Chondrocyte (in vitro differentiated cells): ENCODE data around the gene ELFN2. TPM values are rescaled to one million over a fixed set of nuclear protein-coding genes. Genes with fewer than 3 reads are reported as not detected.

Experiments
- DNase-seq: peaks from one replicate; pipeline ENCODE4 v3.0.0; 2021; ENCODE audit warnings: mixed read lengths, low spot score
- H3K27ac Mint-ChIP-seq: one replicate; pipeline ENCODE4 v1.8.0; 2021; ENCODE audit warnings: mild to moderate bottlenecking, moderate library complexity, mixed read lengths; ENCODE audit not compliant: unreplicated experiment
- H3K27me3 Mint-ChIP-seq: 2 replicates; pipeline ENCODE4 v1.8.0; 2021; ENCODE audit warnings: low read depth, mixed read lengths
- H3K36me3 Mint-ChIP-seq: 2 replicates; pipeline ENCODE4 v1.8.0; 2021; ENCODE audit warnings: low read depth, mixed read lengths
- H3K4me1 Mint-ChIP-seq: 2 replicates; pipeline ENCODE4 v1.8.0; 2021; ENCODE audit warnings: low read depth, mild to moderate bottlenecking, mixed read lengths
- H3K4me3 Mint-ChIP-seq: one replicate; pipeline ENCODE4 v1.8.0; 2021; ENCODE audit warnings: mild to moderate bottlenecking, moderate library complexity, mixed read lengths; ENCODE audit not compliant: unreplicated experiment
- H3K9me3 Mint-ChIP-seq: 2 replicates; pipeline ENCODE4 v1.8.0; 2021; ENCODE audit warnings: low read depth, mixed read lengths
- CTCF ChIP-seq: fragments of 200-600 bp; sonication (generic); IDR thresholded peaks from 2 replicates; pipeline ENCODE4 v1.5.0; 2021; ENCODE audit warnings: antibody characterized with exemption, mild to moderate bottlenecking, moderate library complexity
- total RNA-seq: library from RNA; stranded (reverse); gene quantifications from 3 replicates; pipeline ENCODE4 v1.2.1, GENCODE V29; 2021

Gene ELFN2
- total RNA-seq, 1 donor from 2014 or later, result 0.65 TPM

DNA sequence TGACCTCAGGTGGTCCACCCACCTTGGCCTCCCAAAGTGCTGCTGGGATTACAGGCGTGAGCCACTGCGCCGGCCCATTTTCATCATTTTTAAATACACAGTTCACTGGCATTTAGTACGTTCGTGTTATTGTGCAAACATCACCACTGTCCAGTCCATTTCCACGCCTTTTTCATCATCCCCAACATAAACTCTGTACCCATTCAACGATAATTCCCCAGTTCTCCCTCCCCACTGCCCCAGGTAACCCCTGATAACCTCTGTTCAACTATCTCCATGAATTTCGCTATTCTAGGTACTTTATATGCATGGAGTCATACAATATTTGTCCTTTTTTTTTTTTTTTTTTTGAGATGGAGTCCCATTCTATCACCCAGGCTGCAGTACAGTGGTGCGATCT, 18.2 kb upstream of the ELFN2 start:
- H3K27me3 Mint-ChIP-seq, result peaks cover 12% of the 10 kb centered on the region
- peaks cover 9% of the 10 kb centered on the region for H3K9me3 Mint-ChIP-seq
- H3K4me3 Mint-ChIP-seq, result no peak overlapping the region
- DNase-seq, result no peak
- H3K4me1 Mint-ChIP-seq, result no peaks in the 10 kb centered on the region
- H3K36me3 Mint-ChIP-seq, result peaks cover 4% of the 10 kb centered on the region
- no peak overlapping the region for H3K27ac Mint-ChIP-seq
- no peak for TF ChIP-seq CTCF

DNA sequence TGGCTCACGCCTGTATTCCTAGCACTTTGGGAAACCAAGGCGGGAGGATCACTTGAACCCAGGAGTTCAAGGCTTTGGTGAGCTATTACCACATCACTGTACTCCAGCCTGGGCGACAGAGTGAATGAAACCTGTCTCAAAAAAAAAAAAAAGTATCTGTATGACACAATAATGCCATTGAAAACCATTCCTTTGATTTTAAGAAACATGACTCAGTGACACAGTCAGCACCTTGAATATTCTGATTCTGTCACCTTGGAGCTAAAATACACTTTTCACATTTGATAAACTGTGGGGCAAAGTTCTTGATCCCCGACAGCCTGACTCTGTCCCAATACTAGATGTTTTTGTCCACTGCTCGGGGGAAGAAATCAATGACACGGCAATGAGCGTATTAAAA, 16.7 kb upstream of the ELFN2 start:
- Mint-ChIP-seq H3K27ac (no peak overlapping the region), H3K27me3 (peaks cover 12% of the 10 kb centered on the region), H3K4me3 (no peak overlapping the region), H3K9me3 (peaks cover 10% of the 10 kb centered on the region), H3K36me3 (peaks cover 4% of the 10 kb centered on the region), H3K4me1 (no peaks in the 10 kb centered on the region)
- no peak for TF ChIP-seq CTCF
- no peak for DNase-seq

DNA sequence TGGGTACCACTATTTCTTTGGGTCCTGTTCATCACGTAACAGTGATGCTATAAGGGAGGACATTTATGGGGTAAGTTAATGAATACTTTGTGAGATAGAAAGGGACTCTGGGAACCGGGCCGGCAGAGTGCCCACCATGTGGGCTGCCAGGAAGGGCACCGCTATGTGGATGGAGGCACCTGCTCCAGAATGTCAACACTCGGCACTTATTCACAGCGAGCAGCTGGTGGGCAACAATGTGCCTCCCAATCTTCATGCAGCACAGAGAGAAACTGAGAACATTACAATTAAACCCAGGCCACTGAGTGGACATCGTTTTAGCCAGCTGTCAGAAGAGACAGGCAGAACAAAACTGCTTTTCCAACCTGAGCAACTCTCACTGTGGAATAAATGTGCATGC, 15.8 kb upstream of the ELFN2 start:
- Mint-ChIP-seq H3K27ac (no peak overlapping the region), H3K36me3 (peaks cover 4% of the 10 kb centered on the region), H3K4me3 (no peak overlapping the region), H3K9me3 (peaks cover 10% of the 10 kb centered on the region), H3K27me3 (peaks cover 11% of the 10 kb centered on the region), H3K4me1 (no peaks in the 10 kb centered on the region)
- no peak for DNase-seq
- TF ChIP-seq CTCF, result no peak

GRCh38 chr22:37442537-37442936, 15.3 kb upstream of the ELFN2 start:
- peaks cover 10% of the 10 kb centered on the region for H3K9me3 Mint-ChIP-seq
- DNase-seq, result no peak
- TF ChIP-seq CTCF, result no peak
- H3K4me1 Mint-ChIP-seq, result no peaks in the 10 kb centered on the region
- H3K27me3 Mint-ChIP-seq, result peaks cover 10% of the 10 kb centered on the region
- H3K36me3 Mint-ChIP-seq, result peaks cover 4% of the 10 kb centered on the region
- no peak overlapping the region for H3K27ac Mint-ChIP-seq
- no peak overlapping the region for H3K4me3 Mint-ChIP-seq

GRCh38 chr22:37442135-37442534, 14.9 kb upstream of the ELFN2 start:
- Mint-ChIP-seq H3K4me1 (no peaks in the 10 kb centered on the region), H3K27ac (no peak overlapping the region), H3K36me3 (peaks cover 4% of the 10 kb centered on the region), H3K9me3 (peaks cover 10% of the 10 kb centered on the region), H3K4me3 (no peak overlapping the region), H3K27me3 (peaks cover 7% of the 10 kb centered on the region)
- no peak for DNase-seq
- no peak for TF ChIP-seq CTCF
